Frontal cortex (tissue), 4 donors: ENCODE data around the gene SYP. TPM values are rescaled to one million over a fixed set of nuclear protein-coding genes. Genes with fewer than 3 reads are reported as not detected.
"Not testable (repeated sequence)": the region's sequence is repeated elsewhere in the genome, so short reads cannot be mapped to it uniquely, and the experiment has no call there.

Source experiments
- DNase-seq, 2 donors: peaks; one replicate each; pipeline ENCODE4 v3.0.0; 2012; ENCODE audit warnings: low spot score in 2 of 2
- FAIRE-seq: peaks from 2 replicates; lab custom pipeline; 2012; peaks lifted over from hg19 to GRCh38; lab: Jason Lieb, UNC
- total RNA-seq: library from RNA; depleted of rRNA; stranded (reverse); fragments of >200 nt; gene quantifications from one replicate; pipeline ENCODE4 v1.2.3, GENCODE V29; 2014
- donor health status: control.
- donor health status: control.
- donor health status: control.

SYP gene
- total RNA-seq, 1 donor from 2014 or later: 151 TPM

DNA sequence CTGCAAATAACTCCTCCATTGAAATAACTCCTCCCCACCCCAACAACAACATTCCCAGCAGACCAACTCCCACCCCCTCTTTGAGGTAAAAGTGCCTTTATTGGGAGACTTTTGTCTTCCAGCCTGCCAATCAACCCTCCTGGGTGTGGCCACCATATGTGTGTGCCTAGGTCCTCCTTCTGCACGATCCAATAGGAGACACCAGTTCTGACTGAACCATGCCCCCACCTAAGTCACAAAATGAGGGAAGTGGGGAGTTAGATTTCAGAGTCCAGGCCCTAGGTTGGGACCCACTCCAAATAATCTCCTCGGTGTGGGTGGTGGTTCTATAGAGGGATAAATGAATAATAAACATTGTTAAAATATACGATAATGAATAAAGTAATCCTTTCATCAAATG lies 25.3 kb downstream of the SYP start:
- FAIRE-seq: no peak
- DNase-seq: no peak

DNA sequence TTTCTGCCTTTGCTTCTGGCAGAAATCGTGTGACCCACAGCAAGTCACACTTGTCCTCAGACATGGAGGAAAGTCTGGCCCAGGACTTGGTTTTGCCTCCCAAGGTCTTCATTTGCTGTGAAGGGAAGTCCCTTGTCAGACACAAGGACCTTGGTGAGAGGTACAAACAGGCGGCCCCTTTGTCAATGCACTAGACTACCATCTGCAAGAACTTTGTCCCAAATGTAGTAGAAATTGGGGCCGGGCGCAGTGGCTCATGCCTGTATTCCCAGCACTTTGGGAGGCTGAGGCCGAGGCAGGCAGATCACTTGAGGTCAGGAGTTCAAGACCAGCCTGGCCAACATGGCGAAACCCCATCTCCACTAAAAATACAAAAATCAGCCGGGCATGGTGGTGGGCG lies 26.4 kb downstream of the SYP start:
- FAIRE-seq, DNase-seq: not testable (repeated sequence)

DNA sequence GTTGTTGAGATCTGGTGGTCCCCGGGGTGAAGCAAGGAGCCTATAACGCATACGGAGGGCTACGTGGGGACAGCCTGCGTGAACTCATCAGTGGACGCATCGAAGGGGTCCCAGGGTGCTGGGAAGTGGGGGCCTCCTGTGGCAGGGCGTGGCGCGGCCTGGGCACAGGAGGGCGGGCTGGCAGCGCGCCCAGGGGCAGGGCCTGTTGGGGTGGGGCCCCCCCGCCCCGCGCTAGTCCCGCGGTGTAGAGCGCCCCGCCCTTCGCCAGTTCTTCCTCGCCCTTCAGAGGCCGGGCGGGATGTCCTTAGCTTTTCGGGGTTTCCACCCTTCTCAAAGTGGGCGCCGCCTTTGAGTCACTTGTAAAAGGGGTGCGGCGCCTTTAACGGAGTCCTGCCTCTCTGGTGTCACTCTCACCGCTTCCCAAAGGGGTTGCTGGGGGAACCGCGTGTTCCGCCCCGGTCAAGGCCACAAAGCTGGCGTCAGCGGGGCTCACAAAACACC lies 27.7 kb downstream of the SYP start:
- FAIRE-seq (no peak), DNase-seq (no peak)

DNA sequence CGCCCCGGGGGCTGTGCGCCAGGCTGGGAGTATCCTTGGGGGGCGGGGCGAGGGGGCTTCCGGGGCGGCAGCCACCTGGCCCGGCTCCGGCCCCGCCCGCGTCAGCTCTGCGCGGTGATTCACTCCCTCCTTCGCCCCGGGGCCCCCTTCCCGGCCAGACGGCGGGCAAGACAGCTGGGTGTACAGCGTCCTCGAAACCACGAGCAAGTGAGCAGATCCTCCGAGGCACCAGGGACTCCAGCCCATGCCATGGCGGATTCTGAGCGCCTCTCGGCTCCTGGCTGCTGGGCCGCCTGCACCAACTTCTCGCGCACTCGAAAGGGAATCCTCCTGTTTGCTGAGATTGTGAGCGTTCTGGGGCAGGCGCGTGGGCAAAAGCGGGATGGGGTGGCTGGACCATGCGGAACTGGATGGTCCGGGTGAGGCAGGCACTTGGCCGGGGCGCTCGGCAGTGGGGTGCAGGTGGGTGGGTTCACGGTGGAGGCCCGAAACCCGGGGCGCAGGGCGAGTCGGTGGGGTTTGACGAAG lies 28.2 kb downstream of the SYP start, which contains the start of gene PLP2:
PLP2 (plus strand) TSS at position 147 of the 528 bp plus-strand sequence; CDS start at position 250, 103 bp downstream.
- DNase-seq: peak in 1 of 2 donors; percentile 38
- FAIRE-seq: no peak

DNA sequence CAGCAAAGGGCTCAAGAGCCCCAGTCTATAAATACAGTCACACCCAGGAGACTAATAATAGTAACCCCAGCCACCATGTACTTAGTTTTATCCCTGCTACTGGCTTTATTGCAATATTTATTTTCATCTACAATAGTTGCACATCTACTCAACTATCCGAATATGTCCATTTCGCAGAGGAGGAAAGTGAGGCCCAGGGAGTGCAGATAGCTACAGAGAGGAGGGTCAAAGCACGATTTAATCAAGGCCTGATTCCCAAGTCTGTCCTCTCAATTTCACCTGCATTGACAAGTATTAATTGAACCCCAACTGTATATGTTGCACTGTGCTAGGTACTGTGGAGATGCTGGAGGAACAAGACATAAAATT lies 32.3 kb downstream of the SYP start:
- FAIRE-seq (no peak), DNase-seq (peak in 1 of 2 donors; percentile 3)

DNA sequence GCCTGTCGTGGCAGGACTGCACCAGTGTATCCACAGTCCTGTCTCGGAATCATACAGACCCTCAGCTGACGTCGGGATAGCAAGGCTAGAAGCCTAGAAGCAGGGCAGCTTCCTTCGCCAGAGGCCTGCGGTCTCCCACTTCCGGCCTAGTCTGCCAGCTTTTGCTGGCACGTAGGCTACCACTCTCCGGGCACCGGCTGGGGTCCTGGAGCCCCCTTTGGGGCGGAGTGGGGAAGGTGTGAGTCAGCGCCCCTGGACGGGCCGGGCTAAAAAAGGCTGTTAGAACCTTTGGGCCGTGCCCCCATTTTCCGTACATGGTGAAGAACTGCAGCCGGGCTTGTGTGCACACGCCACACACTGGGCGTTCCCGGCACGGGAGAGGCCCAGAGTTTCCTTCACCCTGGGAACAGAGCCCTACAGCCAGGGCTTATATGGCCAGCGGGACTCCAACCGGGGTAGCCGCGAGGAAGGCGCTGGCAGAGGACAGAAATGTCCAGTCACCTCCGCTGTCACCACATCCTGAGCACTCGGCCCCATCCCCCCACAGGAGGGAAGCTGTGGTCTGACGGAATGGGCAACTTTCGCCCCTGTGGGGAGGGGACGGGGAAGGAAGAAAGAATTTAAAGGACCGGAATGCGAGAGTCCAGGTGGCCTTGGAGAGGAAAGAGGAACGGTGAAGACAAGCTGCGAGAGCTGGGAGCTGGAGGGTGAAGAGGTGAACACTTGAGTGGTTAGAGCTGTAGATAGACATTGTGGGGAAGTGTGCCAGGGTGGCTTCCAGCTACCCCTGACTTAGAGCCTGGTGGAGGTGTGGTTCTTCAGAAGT lies 32.9 kb downstream of the SYP start:
- no peak for FAIRE-seq
- DNase-seq: peak in 1 of 2 donors; percentile 41

DNA sequence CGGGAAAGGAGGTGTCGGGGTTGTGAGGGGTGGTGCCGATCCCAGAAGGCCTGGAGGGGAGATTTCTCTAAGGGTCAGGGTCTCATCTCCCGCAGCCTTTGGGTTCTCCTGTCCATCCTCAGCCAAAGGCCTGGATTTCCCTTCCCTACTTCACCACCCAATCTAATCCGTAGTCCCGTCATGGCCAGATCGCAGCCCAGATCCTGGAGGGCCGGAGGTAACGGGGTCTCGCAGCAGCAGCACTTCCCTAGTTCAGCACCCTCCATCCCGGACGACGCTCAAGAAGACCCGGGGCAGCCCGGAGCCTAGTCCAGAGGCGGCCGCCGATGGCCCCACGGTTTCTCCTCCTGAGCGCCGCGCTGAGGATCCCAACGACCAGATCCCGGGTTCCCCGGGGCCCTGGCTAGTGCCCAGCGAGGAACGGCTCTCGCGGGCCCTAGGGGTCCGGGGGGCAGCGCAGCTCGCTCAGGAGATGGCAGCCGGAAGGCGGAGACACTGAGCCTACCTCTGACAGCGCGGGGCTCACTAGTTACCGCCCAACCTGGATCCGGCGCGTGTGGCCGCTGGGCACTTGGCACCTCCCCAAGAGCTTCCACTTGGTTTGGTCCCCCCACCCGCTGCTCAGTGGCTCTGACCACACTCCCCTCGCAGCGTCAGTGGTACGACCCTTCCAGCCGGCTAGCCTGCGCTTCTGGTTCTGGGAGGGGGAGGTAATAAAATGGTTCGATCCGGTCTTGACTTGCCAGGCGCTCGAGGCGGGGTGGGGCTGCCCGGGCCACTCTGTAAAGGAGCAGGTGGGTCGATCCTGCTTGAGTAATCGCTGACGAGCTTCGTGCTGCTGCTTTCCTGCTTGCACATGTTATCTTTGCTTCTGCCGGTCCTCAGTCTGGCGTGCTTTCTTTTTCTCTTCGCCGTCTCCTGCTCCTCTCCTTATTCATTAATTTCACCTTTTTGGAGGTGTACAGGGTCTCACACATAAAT lies 33.8 kb downstream of the SYP start:
- DNase-seq: peak; percentile 57 to 61
- no peak for FAIRE-seq

DNA sequence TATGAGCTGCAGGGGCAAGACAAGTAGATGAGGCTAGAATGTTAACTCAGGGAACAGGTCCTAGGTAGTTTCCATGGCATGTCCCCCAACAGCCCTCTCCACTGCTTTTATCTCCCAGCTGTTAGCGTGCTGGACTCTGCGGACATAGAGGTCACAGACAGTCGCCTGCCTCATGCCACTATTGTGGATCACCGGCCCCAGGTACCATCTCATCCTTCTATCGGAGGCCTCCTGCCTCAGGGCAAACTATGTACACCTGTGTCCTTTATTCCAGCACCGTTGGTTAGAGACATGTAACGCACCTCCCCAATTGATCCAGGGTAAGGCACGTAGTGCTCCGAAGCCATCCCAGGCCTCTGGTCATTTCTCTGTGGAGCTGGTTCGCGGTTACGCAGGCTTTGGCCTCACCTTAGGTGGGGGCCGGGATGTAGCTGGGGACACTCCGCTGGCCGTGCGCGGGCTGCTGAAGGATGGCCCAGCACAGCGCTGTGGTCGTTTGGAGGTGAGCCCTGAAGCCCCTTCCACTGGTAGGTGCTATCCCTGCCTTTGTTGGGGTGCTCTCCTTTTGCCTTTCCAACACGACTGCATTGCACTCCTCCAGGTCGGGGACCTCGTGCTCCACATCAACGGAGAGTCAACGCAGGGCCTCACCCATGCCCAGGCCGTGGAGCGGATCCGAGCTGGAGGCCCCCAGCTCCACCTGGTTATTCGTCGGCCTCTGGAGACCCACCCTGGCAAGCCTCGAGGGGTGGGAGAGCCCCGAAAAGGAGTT lies 35.2 kb downstream of the SYP start:
- no peak for FAIRE-seq
- no peak for DNase-seq

DNA sequence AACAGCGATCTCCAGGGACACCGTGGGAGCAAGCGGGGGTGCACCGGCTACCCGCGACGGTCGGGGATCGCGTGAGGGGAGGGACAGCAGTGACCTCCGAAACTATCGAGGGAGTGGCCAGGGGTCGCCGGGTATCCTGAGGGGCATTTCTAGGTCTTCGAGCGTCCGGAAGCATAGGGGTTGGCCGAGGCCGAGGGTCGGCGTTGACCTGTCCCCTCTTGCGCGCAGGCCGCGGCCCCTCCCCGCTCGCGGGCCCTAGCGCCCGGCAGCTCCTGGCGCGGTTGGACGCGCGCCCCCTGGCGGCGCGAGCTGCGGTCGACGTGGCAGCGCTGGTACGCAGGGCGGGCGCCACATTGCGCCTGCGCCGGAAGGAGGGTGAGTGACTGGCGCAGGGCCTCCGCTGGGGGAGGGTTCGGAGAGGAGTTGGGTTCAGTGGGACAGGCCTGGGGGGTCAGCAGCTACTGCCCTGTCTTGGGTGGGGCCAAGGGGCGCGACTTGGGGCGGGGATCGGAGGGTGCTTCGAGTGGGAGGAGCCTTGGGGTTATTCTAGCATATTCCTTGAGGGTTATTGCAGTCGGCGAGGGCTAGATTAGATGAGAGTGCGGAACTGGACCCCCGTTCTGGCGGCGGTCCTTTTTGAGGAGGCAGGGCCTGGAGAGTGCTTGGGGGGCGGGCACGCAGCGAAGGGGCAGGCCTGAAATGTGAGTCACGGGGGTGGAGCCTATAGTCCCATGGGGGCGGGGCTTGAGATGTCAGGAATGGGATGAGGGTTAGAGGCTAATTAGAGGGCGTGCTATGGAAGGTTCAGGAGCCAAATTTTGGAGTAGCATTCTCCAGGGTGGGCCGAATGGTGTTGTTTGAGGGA lies 36.2 kb downstream of the SYP start:
- DNase-seq: peak; percentile 82 to 85
- FAIRE-seq: no peak

DNA sequence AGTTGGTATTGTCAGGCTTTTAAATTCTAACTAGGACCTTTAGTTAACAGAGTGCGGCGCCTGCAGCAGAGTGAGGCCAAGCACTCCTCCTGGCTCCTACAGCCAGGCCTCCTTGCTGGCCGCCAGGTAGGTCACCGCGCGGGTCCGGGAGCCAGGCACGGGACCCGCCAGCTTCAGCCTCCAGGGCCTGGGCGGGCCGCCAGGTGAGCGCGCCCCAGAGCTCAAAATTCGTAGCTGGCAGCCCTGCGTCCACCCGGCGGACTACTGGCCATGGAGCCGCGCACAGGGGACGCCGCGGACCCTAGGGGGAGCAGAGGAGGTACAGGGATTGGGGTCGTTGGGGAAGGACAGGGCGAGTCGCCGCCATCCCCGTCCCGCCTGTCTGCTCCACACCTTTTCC lies 37.4 kb downstream of the SYP start, which contains the start of gene MAGIX:
MAGIX (plus strand) TSS at position 139 of the 400 bp plus-strand sequence; CDS start at position 271, 132 bp downstream.
- FAIRE-seq (no peak), DNase-seq (peak in 1 of 2 donors; percentile 5)

DNA sequence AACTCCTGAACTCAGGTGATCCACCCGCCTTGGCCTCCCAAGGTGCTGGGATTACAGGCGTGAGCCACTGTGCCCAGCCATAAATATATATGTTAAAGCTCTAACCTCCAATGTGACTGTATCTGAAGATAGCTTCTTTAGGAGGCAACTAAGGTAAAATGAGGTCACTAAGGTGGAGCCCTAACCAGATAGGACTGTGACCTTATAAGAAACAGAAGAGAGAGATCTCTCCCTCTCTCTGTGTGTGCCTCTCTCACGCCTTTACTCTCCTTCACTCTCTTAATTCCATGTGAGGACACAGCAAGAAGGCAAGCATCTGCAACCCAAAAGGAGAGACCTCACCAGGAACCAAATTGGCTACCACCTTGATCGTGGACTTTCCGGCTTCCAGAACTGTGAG lies 38.4 kb downstream of the SYP start:
- no peak for DNase-seq
- FAIRE-seq: no peak

DNA sequence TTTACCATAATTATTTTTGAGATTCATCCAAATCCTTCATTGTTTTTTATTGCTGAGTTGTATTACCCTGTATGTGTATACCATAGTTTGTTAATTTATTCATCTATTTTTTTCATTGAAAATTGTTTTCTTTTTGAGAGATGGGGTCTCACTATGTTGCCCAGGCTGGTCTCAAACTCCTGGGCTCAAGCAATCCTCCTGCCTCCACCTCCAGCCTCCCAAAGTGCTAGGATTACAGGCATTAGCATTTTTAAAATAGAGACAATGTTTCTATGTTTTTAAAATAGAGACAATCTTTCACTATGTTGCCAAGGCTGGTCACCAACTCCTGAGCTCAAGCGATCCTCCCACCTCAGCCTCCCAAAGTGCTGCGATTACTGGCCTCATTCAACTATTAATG lies 39.1 kb downstream of the SYP start:
- FAIRE-seq: no peak

DNA sequence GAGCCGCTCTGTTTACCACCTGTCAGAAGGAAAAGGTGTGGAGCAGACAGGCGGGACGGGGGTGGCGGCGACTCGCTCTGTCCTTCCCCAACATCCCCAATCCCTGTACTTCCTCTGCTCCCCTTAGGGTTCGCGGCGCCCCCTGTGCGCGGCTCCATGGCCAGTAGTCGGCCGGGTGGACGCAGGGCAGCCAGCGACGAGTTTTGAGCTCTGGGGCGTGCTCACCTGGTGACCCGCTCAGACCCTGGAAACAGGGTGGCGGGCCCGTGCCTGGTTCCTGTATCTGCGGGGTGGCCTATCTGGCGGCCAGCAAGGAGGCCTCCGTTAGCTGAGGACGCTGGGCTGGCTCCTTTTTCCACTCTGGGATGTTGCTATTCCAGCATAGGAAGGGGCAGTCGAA lies 42.8 kb downstream of the SYP start:
- no peak for DNase-seq
- no peak for FAIRE-seq

More for the DNA sequence above, 39.1 kb downstream of the SYP start:
- DNase-seq: no peak

DNA sequence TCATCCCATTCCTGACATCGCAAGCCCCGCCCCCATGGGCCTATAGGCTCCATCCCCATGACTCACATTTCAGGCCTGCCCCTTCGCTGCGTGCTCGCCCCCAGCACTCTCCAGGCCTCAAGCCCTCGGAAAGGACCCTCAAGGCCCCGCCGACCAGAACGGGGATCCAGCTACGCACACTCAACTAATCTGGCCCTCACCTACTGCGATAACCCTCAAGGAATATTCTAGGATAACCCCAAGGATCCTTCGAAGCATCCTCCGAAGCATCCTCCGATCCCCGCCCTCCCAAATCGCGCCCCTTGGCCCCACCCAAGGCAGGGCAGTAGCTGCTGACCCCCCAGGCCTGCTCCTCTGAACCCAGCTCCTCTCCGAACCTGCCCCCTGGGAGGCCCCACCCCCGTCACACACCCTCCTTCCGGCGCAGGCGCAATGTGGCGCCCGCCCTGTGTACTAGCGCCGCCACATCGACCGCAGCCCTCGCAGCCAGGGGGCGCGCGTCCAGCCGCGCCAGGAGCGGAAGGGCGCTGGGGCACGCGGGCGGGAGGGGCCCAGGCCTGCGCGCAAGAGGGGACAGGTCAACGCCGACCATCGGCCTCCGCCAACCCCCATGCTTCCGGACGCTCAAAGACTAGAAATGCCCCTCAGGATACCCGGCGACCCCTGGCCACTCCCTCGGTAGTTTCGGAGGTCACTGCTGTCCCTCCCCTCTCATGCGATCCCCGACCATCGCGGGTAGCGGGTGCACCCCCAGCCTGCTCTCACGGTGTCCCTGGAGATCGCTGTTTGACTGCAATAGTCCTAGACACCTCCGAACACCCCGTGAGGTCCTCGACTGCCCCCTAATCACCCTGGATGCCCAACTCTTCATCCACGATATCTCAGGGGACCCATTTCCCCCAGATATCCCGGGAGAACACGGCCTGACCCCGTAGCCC lies 43.8 kb downstream of the SYP start:
- DNase-seq (peak; percentile 77 to 83), FAIRE-seq (no peak)

DNA sequence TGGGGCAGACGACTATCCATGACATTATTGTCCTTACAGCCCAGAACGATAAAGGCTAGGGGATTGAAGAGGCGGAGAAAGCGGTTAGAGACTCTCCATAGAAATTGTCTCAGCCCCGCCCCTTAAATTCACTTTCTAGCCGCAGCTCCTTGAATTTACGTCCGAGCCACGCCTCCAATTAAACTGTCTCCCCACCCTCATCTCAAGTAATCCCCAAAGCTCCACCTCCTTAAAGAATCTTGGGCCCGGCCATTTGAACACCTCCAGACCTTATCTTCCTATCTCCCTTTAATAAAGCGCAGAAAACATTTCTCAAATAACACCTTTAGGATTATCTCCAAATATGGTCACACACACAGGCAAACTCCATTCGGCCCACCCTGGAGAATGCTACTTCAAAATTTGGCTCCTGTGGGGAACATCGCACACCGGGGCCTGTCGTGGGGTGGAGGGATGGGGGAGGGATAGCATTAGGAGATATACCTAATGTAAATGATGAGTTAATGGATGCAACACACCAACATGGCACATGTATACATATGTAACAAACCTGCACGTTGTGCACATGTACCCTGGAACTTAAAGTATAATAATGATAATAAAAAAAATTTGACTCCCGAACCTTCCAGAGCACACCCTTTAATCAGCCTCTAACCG lies 44.6 kb downstream of the SYP start:
- FAIRE-seq (no peak), DNase-seq (peak in 1 of 2 donors; percentile 10)

DNA sequence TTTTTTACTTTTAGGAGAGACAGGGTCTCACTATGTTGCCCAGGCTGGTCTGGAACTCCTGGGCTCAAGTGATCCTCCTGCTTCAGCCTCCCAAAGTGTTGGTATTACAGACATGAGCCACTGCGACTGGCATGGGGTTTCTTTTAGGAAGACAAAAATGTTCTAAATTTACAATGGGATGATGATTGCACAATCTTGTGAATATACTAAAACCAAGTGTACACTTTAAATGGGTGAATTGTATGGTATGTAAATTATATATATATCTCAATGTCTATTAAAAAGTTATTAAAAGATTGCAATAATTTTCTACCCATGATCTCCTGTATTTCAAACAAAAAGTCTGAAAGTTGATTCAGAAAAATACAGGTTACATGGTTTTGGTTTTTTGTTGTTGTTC lies 46.5 kb downstream of the SYP start:
- DNase-seq (no peak), FAIRE-seq (no peak)

DNA sequence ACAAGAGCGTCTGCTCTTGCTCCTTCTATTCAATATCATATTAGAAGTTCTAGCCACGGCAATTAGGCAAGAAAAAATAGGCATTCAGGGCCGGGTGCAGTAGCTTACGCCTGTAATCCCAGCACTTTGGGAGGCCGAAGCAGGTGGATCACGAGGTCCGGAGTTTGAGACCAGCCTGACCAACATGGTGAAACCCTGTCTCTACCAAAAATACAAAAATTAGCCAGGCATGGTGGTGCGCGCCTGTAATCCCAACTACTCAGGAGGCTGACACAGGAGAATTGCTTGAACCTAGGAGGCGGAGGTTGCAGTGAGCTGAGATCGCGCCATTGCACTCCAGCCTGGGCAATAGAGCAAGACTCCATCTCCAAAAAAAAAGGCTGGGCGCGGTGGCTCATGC lies 50.7 kb downstream of the SYP start:
- not testable (repeated sequence) for FAIRE-seq, DNase-seq
